Measurements from ENCODE around the gene PXDN.

Gene PXDN

DNA sequence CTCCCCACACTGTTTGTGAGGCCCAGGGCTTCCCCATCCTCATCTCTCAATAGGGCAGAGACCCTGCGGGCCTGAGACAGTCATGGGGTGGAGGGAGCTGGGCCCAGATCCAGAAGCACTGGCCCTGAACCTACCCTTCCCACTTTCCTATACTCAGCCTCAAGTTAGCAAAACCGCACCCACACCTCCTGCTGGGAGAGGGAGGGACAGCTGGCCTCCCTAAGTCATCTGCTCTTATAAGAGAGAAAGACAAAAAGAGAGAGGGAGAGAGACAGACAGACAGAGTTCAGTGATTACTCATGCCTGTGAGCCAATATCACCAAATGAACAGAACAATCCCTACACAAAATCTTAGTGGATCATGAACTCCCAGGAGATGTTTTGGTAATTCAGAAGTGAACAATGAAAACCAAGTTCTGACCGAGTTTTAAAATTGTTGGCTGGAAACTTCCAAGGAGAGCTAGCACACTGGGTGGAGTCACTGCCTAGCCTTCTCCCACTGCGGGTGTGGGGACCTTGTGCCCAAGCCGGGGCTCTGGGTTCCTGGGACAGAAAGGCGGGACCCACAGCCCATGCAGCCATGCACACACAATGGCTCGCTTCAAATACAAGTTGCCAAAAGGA lies 130.5 kb downstream of the PXDN start:
- peak; percentile 92 for DNase-seq (ENCODE audit: low read depth)
- TF ChIP-seq CTCF (conservative IDR thresholded peaks at IDR 0.05; ENCODE audit: low read depth, low read length) = peak; percentile 18
- no peak overlapping the region for H3K4me3 ChIP-seq (ENCODE audit: low read depth, low read length)

DNA sequence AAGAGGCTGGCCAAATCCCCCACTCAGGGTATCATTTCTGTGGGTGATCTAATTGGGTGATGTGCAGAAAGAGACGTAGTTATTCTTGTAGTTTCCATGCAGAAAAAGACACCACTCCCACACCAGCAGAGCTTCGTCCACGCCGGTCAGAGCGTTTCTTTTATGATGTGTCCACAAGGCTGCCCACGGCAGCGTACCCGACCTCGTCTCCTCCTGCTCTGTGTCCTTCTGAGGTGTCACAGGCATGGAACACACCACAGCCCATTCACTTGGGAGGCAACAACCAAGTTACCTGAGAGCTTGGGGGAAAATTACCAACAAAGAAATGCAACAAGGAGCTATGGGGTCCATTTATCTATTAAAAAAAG lies 131.3 kb downstream of the PXDN start:
- DNase-seq (ENCODE audit: low read depth) = no peak
- no peak overlapping the region for H3K4me3 ChIP-seq (ENCODE audit: low read depth, low read length)
- TF ChIP-seq CTCF (conservative IDR thresholded peaks at IDR 0.05; ENCODE audit: low read depth, low read length) = no peak

- H3K4me3 ChIP-seq (ENCODE audit: low read depth, low read length) = no peak overlapping the region
- no peak for DNase-seq (ENCODE audit: low read depth)
- TF ChIP-seq CTCF (conservative IDR thresholded peaks at IDR 0.05; ENCODE audit: low read depth, low read length) = no peak
Observed at GRCh38 chr2:1612391-1613077, 131.8 kb downstream of the PXDN start.

DNA sequence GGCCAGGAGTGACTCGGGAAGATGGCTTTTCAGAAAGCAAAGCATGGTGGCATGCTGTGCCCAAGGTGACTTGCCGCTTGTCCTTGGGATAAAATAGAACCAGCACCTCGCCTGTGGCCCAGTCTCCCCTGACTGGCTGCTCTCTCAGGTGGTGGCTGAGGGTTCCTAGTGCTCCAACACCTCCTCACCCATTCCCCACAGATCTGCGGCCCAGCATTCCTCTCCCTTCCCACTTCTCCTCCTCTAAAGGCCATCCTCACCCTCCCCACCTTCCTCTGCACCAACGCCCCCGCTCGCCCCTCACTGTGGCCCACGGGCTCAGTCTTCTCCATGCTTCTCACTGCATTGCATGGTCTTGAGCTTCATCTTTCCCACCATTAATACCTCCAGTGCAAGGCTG lies 132.4 kb downstream of the PXDN start:
- no peak overlapping the region for H3K4me3 ChIP-seq (ENCODE audit: low read depth, low read length)
- no peak for TF ChIP-seq CTCF (conservative IDR thresholded peaks at IDR 0.05; ENCODE audit: low read depth, low read length)
- no peak for DNase-seq (ENCODE audit: low read depth)

DNA sequence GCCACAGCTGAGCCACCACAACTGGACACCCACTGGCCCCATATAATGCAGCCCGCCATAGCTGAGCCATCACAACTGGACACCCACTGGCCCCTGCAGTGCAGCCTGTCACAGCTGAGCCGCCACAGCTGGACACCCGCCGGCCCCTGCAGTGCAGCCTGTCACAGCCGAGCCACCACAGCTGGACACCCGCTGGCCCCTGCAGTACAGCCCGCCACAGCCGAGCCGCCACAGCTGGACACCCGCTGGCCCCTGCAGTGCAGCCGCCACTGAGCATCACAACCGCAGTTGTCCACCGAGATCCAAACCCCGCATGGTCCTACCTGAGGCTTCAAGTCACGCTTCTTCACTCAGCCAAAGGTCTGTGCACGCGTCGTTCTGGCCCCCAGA lies 134.2 kb downstream of the PXDN start:
- TF ChIP-seq CTCF (conservative IDR thresholded peaks at IDR 0.05; ENCODE audit: low read depth, low read length) = no peak
- no peak for DNase-seq (ENCODE audit: low read depth)
- H3K4me3 ChIP-seq (ENCODE audit: low read depth, low read length) = no peak overlapping the region

DNA sequence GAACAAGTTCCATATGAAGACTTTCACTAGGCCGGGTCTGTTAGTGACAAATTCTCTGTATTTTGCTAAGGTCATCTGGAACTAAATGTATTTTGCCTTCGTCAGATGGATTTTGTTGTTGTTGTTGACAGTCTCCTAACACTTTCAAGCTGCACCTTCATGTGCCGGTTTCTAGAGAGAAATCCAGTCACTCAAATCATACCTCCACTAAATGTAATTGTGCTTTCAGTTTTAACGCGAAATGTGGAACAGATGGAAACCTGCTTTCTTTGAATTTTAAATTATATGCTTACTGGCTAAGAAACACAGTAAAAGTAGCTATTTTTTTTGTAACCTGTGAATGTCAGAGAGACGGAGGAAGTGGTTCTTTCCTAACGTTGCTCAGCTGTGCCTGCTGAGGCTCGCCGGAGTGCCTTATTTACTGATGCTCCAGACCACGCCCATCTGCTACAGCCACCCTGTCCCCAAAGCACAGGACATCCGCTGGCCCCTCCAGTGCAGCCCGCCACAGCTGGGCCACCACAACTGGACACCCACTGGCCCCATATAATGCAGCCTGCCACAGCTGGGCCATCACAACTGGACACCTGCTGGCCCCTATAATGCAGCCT lies 134.7 kb downstream of the PXDN start:
- DNase-seq (ENCODE audit: low read depth) = no peak
- no peak for TF ChIP-seq CTCF (conservative IDR thresholded peaks at IDR 0.05; ENCODE audit: low read depth, low read length)

GRCh38 chr2:1609040-1609439 lies 135.3 kb downstream of the PXDN start:
- no peak for DNase-seq (ENCODE audit: low read depth)
- H3K4me3 ChIP-seq (ENCODE audit: low read depth, low read length) = no peak overlapping the region
- TF ChIP-seq CTCF (conservative IDR thresholded peaks at IDR 0.05; ENCODE audit: low read depth, low read length) = no peak

More for the DNA sequence above, 134.7 kb downstream of the PXDN start:
- no peak overlapping the region for H3K4me3 ChIP-seq (ENCODE audit: low read depth, low read length)

Measured in choroid plexus epithelial cell (primary cell).